Activated B cell treated with CpG ODN at 0.5 μM for 24 hours (primary cell): ENCODE data around the gene USP17L27. TPM values are rescaled to one million over a fixed set of nuclear protein-coding genes. Genes with fewer than 3 reads are reported as not detected.
A peak's percentile ranks its signal among the peaks of the same experiment; 100 is the strongest.
"Not testable (repeated sequence)": the region's sequence is repeated elsewhere in the genome, so short reads cannot be mapped to it uniquely, and the experiment has no call there.

Experiments
- ATAC-seq: fragments of 200-7000 bp; cut with Tn5 transposase; one replicate; pipeline ENCODE4 v1.10.0; 2021; ENCODE audit warnings: low read depth, mild to moderate bottlenecking, moderate library complexity
- CTCF ChIA-PET: fragments of 350-600 bp; sonication (Branson Sonifier 250); formaldehyde crosslinking; loops from one replicate; lab custom pipeline; 2021; ENCODE audit warnings: antibody characterized with exemption; lab: Charles Lee
- POLR2A ChIA-PET: fragments of 350-600 bp; sonication (Branson Sonifier 250); formaldehyde crosslinking; loops from one replicate; lab custom pipeline; 2021; ENCODE audit warnings: antibody characterized with exemption; lab: Charles Lee
- DNase-seq: peaks from one replicate; pipeline ENCODE4 v3.0.0; 2022
- H3K27ac Mint-ChIP-seq: one replicate; pipeline ENCODE4 v1.8.0; 2020; ENCODE audit warnings: mixed read lengths
- H3K27me3 Mint-ChIP-seq: one replicate; pipeline ENCODE4 v1.8.0; 2021; ENCODE audit warnings: mixed read lengths
- H3K36me3 Mint-ChIP-seq: one replicate; pipeline ENCODE4 v1.8.0; 2021; ENCODE audit warnings: low read depth, mixed read lengths
- H3K4me1 Mint-ChIP-seq: one replicate; pipeline ENCODE4 v1.8.0; 2021; ENCODE audit warnings: mixed read lengths
- H3K4me3 Mint-ChIP-seq: one replicate; pipeline ENCODE4 v1.8.0; 2020; ENCODE audit warnings: mild to moderate bottlenecking, mixed read lengths
- H3K9me3 Mint-ChIP-seq: one replicate; pipeline ENCODE4 v1.8.0; 2020; ENCODE audit warnings: mixed read lengths
- intact Hi-C: fragments of 100-400 bp; cut with micrococcal nuclease; formaldehyde crosslinking; loops from one replicate; pipeline ENCODE4 v1.15.1; 2024
- total RNA-seq: library from RNA; stranded (reverse); gene quantifications from 2 replicates; pipeline ENCODE4 v1.2.3, GENCODE V29; 2022

Gene USP17L27
- total RNA-seq = not detected in 2 replicates

DNA sequence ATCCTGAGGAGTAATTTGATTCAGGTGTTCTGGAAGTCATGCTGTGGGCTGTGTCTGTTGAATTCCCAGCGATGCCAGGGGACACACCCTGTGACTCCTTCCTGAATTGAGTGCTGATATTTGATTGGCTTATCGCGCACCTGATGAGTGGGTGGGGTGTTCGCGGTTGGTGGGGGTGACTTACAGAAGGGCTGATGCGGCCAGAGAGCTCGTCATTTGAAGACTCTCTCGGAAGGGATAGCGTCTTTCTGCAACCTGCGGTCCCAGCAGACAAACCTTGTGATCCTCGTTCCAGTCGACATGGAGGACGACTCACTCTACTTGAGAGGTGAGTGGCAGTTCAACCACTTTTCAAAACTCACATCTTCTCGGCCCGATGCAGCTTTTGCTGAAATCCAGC, at the start of gene USP17L27:
USP17L27 (plus strand) TSS at position 301 of the 400 bp plus-strand sequence; CDS start at position 301, 0 bp downstream.
- intact Hi-C loops, H3K27ac Mint-ChIP-seq, ATAC-seq, CTCF ChIA-PET, H3K36me3 Mint-ChIP-seq, DNase-seq, H3K9me3 Mint-ChIP-seq, H3K27me3 Mint-ChIP-seq, H3K4me3 Mint-ChIP-seq, H3K4me1 Mint-ChIP-seq, POLR2A ChIA-PET: not testable (repeated sequence)

- H3K9me3 Mint-ChIP-seq, ATAC-seq, H3K27me3 Mint-ChIP-seq, intact Hi-C loops, CTCF ChIA-PET, H3K4me1 Mint-ChIP-seq, H3K36me3 Mint-ChIP-seq, H3K27ac Mint-ChIP-seq, DNase-seq, H3K4me3 Mint-ChIP-seq, POLR2A ChIA-PET: not testable (repeated sequence)
These were observed 19.8 kb upstream of the USP17L27 start for GRCh38 chr4:9324191-9324590.

- H3K27me3 Mint-ChIP-seq, H3K9me3 Mint-ChIP-seq, DNase-seq, POLR2A ChIA-PET, H3K4me1 Mint-ChIP-seq, H3K27ac Mint-ChIP-seq, intact Hi-C loops, ATAC-seq, H3K4me3 Mint-ChIP-seq, CTCF ChIA-PET, H3K36me3 Mint-ChIP-seq: not testable (repeated sequence)
These were observed 19.1 kb upstream of the USP17L27 start, which contains the start of gene USP17L24 for GRCh38 chr4:9324865-9325264. TSS of gene USP17L24 (plus strand) at chr4:9325165. CDS start at chr4:9325165, 0 bp downstream.

- H3K27me3 Mint-ChIP-seq, H3K4me1 Mint-ChIP-seq, H3K36me3 Mint-ChIP-seq, DNase-seq, ATAC-seq, POLR2A ChIA-PET, H3K4me3 Mint-ChIP-seq, H3K9me3 Mint-ChIP-seq, CTCF ChIA-PET, H3K27ac Mint-ChIP-seq, intact Hi-C loops: not testable (repeated sequence)
These were observed 14.3 kb upstream of the USP17L27 start, which contains the start of gene USP17L25 for GRCh38 chr4:9329611-9330010. TSS of gene USP17L25 (plus strand) at chr4:9329911. CDS start at chr4:9329911, 0 bp downstream.

DNA sequence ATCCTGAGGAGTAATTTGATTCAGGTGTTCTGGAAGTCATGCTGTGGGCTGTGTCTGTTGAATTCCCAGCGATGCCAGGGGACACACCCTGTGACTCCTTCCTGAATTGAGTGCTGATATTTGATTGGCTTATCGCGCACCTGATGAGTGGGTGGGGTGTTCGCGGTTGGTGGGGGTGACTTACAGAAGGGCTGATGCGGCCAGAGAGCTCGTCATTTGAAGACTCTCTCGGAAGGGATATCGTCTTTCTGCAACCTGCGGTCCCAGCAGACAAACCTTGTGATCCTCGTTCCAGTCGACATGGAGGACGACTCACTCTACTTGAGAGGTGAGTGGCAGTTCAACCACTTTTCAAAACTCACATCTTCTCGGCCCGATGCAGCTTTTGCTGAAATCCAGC, 9.6 kb upstream of the USP17L27 start, which contains the start of gene USP17L26:
USP17L26 (plus strand) TSS at position 301 of the 400 bp plus-strand sequence; CDS start at position 301, 0 bp downstream.
- H3K27me3 Mint-ChIP-seq, POLR2A ChIA-PET, CTCF ChIA-PET, H3K4me1 Mint-ChIP-seq, ATAC-seq, H3K9me3 Mint-ChIP-seq, intact Hi-C loops, DNase-seq, H3K27ac Mint-ChIP-seq, H3K36me3 Mint-ChIP-seq, H3K4me3 Mint-ChIP-seq: not testable (repeated sequence)

GRCh38 chr4:9339103-9339502, 4.8 kb upstream of the USP17L27 start, which contains the start of gene USP17L5:
TSS of gene USP17L5 (plus strand) at chr4:9339403. CDS start at chr4:9339403, 0 bp downstream.
- DNase-seq, H3K27ac Mint-ChIP-seq, H3K4me3 Mint-ChIP-seq, H3K9me3 Mint-ChIP-seq, CTCF ChIA-PET, POLR2A ChIA-PET, ATAC-seq, H3K36me3 Mint-ChIP-seq, intact Hi-C loops, H3K27me3 Mint-ChIP-seq, H3K4me1 Mint-ChIP-seq: not testable (repeated sequence)

DNA sequence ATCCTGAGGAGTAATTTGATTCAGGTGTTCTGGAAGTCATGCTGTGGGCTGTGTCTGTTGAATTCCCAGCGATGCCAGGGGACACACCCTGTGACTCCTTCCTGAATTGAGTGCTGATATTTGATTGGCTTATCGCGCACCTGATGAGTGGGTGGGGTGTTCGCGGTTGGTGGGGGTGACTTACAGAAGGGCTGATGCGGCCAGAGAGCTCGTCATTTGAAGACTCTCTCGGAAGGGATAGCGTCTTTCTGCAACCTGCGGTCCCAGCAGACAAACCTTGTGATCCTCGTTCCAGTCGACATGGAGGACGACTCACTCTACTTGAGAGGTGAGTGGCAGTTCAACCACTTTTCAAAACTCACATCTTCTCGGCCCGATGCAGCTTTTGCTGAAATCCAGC, 4.6 kb downstream of the USP17L27 start, which contains the start of gene USP17L28:
USP17L28 (plus strand) TSS at position 301 of the 400 bp plus-strand sequence; CDS start at position 301, 0 bp downstream.
- H3K36me3 Mint-ChIP-seq, POLR2A ChIA-PET, intact Hi-C loops, H3K4me3 Mint-ChIP-seq, H3K4me1 Mint-ChIP-seq, H3K9me3 Mint-ChIP-seq, ATAC-seq, DNase-seq, H3K27ac Mint-ChIP-seq, H3K27me3 Mint-ChIP-seq, CTCF ChIA-PET: not testable (repeated sequence)

- H3K27ac Mint-ChIP-seq, H3K4me1 Mint-ChIP-seq, POLR2A ChIA-PET, ATAC-seq, DNase-seq, H3K4me3 Mint-ChIP-seq, CTCF ChIA-PET, H3K36me3 Mint-ChIP-seq, intact Hi-C loops, H3K9me3 Mint-ChIP-seq, H3K27me3 Mint-ChIP-seq: not testable (repeated sequence)
These were observed 6.9 kb downstream of the USP17L27 start for GRCh38 chr4:9350866-9351265.

DNA sequence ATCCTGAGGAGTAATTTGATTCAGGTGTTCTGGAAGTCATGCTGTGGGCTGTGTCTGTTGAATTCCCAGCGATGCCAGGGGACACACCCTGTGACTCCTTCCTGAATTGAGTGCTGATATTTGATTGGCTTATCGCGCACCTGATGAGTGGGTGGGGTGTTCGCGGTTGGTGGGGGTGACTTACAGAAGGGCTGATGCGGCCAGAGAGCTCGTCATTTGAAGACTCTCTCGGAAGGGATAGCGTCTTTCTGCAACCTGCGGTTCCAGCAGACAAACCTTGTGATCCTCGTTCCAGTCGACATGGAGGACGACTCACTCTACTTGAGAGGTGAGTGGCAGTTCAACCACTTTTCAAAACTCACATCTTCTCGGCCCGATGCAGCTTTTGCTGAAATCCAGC, 9.4 kb downstream of the USP17L27 start, which contains the start of gene USP17L29:
USP17L29 (plus strand) TSS at position 301 of the 400 bp plus-strand sequence; CDS start at position 301, 0 bp downstream.
- H3K4me1 Mint-ChIP-seq, POLR2A ChIA-PET, ATAC-seq, H3K27me3 Mint-ChIP-seq, CTCF ChIA-PET, intact Hi-C loops, DNase-seq, H3K9me3 Mint-ChIP-seq, H3K36me3 Mint-ChIP-seq, H3K27ac Mint-ChIP-seq, H3K4me3 Mint-ChIP-seq: not testable (repeated sequence)

DNA sequence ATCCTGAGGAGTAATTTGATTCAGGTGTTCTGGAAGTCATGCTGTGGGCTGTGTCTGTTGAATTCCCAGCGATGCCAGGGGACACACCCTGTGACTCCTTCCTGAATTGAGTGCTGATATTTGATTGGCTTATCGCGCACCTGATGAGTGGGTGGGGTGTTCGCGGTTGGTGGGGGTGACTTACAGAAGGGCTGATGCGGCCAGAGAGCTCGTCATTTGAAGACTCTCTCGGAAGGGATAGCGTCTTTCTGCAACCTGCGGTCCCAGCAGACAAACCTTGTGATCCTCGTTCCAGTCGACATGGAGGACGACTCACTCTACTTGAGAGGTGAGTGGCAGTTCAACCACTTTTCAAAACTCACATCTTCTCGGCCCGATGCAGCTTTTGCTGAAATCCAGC, 18.9 kb downstream of the USP17L27 start, which contains the start of gene USP17L30:
USP17L30 (plus strand) TSS at position 301 of the 400 bp plus-strand sequence; CDS start at position 301, 0 bp downstream.
- H3K9me3 Mint-ChIP-seq, H3K4me1 Mint-ChIP-seq, CTCF ChIA-PET, intact Hi-C loops, H3K27me3 Mint-ChIP-seq, H3K4me3 Mint-ChIP-seq, ATAC-seq, H3K27ac Mint-ChIP-seq, POLR2A ChIA-PET, DNase-seq, H3K36me3 Mint-ChIP-seq: not testable (repeated sequence)

DNA sequence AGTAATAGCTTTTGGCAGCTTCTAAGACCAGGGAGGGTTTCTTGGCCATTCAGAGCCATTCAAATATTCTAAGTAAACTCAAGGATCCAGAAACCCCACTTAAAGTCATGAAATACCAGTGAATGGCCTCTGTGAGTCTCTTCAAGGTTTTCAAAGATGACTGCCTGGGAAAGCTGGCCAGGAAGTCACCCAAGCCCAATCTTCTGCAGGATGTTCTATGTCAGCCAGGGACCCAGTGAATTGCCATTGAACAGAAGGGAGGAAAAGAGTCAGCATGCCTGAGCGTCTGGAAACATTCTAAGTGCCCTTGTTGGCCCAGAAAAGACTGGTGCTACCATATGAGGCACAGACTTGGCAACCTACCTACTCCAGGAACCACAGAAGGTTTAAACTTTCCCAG, 35.9 kb downstream of the USP17L27 start:
- H3K27me3 Mint-ChIP-seq, H3K4me1 Mint-ChIP-seq, POLR2A ChIA-PET, H3K27ac Mint-ChIP-seq, H3K4me3 Mint-ChIP-seq, ATAC-seq, intact Hi-C loops, CTCF ChIA-PET, H3K36me3 Mint-ChIP-seq, H3K9me3 Mint-ChIP-seq, DNase-seq: not testable (repeated sequence)

GRCh38 chr4:9381012-9381534, 37.1 kb downstream of the USP17L27 start:
- H3K36me3 Mint-ChIP-seq, CTCF ChIA-PET, H3K9me3 Mint-ChIP-seq, H3K27ac Mint-ChIP-seq, ATAC-seq, H3K27me3 Mint-ChIP-seq, H3K4me1 Mint-ChIP-seq, POLR2A ChIA-PET, intact Hi-C loops: not testable (repeated sequence)
- DNase-seq = peak; percentile 41
- H3K4me3 Mint-ChIP-seq = peak overlapping the region; percentile 15
